ENCODE results near the gene BORCS5. TPM values are rescaled to one million over a fixed set of nuclear protein-coding genes. Genes with fewer than 3 reads are reported as not detected.

BORCS5 gene
- total RNA-seq, 1 experiment from 2014 or later: 25.7 TPM

DNA sequence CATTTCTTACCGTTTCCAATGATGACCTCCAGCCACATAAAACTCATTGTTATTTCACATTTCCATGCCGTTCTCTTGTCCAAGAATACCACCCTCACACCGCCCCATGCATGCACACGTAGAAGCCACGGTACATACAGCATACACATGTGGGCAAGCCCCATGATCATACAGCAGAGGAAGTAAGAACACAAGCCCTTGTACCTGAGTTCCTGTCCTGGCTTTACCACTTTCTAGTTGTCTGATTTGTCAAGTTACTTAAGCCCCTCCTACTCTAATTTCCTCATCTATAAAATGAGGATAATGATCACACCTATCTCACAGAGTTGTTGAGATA, 145.9 kb downstream of the BORCS5 start:
- no peaks in the 10 kb centered on the region for H3K27me3 ChIP-seq (replicated peaks; ENCODE audit: control insufficient read depth, insufficient read depth, low read length)
- no peak for DNase-seq
- ChIA-PET CTCF (interaction anchor here (0.7 to 1.0 kb wide), 2 partner anchors 125 to 196 kb away, joined by 4 to 11 read pairs; no protein-coding TSS in a partner anchor), POLR2A (no interaction called here)
- no peaks in the 10 kb centered on the region; the same call in 1 of the 2 replicates for H3K36me3 ChIP-seq (ENCODE audit: control insufficient read depth, insufficient read depth, low read length)
- H3K4me3 ChIP-seq (ENCODE audit: low read depth, low read length): no peak overlapping the region
- H3K36me3 Mint-ChIP-seq (ENCODE audit: insufficient read depth, unreplicated experiment): peaks cover 44% of the 10 kb centered on the region
- BruUV-seq (replicated peaks): no TSS peak
- TF ChIP-seq, protein P1, sequence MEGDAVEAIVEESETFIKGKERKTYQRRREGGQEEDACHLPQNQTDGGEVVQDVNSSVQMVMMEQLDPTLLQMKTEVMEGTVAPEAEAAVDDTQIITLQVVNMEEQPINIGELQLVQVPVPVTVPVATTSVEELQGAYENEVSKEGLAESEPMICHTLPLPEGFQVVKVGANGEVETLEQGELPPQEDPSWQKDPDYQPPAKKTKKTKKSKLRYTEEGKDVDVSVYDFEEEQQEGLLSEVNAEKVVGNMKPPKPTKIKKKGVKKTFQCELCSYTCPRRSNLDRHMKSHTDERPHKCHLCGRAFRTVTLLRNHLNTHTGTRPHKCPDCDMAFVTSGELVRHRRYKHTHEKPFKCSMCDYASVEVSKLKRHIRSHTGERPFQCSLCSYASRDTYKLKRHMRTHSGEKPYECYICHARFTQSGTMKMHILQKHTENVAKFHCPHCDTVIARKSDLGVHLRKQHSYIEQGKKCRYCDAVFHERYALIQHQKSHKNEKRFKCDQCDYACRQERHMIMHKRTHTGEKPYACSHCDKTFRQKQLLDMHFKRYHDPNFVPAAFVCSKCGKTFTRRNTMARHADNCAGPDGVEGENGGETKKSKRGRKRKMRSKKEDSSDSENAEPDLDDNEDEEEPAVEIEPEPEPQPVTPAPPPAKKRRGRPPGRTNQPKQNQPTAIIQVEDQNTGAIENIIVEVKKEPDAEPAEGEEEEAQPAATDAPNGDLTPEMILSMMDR (IDR thresholded peaks at IDR 0.05; ENCODE audit: insufficient read depth in 1 of 2, low read depth in 1 of 2, low read length in 1 of 2, severe bottlenecking in 1 of 2, unreplicated experiment in 1 of 2): no peak
- no peaks in the 10 kb centered on the region for H3K27me3 Mint-ChIP-seq (ENCODE audit: insufficient read depth, unreplicated experiment)
- intact Hi-C loops (cut with micrococcal nuclease; ENCODE audit: unreplicated experiment): loop anchor here (1.0 to 10.0 kb wide), 2 partner anchors 126 to 152 kb away; no protein-coding TSS in a partner anchor
- H3K4me1 ChIP-seq: peaks cover 36% of the 10 kb centered on the region
- H3K4me1 Mint-ChIP-seq (ENCODE audit: low read depth, unreplicated experiment): peaks cover 36% of the 10 kb centered on the region
- no peaks in the 10 kb centered on the region for H3K9me3 Mint-ChIP-seq (ENCODE audit: unreplicated experiment)
- H3K27ac Mint-ChIP-seq (ENCODE audit: unreplicated experiment): peak overlapping the region; percentile 68
- 0 out of 2 replicates have a peak, but pooled peaks cover 4% of the 10 kb centered on the region for H3K9me3 ChIP-seq
- no peak overlapping the region for H3K4me3 Mint-ChIP-seq (ENCODE audit: unreplicated experiment)

DNA sequence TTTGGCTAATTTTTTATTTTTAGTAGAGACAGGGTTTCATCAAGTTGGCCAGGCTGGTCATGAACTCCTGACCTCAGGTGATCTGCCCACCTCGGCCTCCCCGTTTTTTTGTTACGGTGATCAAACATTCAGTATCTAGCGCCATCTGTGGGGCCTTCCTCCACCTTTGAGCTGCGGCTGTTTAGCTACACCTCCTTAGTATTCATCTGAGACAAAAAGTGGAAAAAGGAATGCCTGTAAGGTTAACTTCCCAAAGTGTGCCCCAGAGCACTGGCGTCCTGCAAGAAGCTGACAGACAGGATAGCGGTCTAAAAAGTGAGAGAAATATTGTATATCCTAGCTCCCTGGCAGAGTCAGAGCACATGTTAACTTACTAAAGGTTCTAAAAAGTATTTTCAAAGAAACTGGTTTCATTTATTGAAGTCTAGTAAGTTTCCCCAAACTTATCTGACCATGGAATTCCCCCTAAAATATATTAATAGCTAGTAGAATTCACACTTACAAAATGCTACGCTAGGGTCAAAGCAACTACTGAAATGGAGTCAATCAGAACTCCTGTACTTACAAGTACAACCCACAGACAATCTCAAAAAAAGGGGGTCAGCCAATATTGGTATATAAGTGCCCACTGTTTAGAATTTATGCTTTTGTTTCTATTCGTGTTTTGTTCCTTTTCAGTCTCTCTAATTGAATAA, 146.7 kb downstream of the BORCS5 start:
- no peak overlapping the region for H3K4me3 Mint-ChIP-seq (ENCODE audit: unreplicated experiment)
- H3K9me3 ChIP-seq: 0 out of 2 replicates have a peak, but pooled peaks cover 4% of the 10 kb centered on the region
- H3K36me3 ChIP-seq (ENCODE audit: control insufficient read depth, insufficient read depth, low read length): no peaks in the 10 kb centered on the region; the same call in 1 of the 2 replicates
- peaks cover 39% of the 10 kb centered on the region for H3K4me1 Mint-ChIP-seq (ENCODE audit: low read depth, unreplicated experiment)
- H3K9me3 Mint-ChIP-seq (ENCODE audit: unreplicated experiment): no peaks in the 10 kb centered on the region
- ChIA-PET CTCF (interaction anchor here (0.7 to 1.0 kb wide), 5 partner anchors 68 to 195 kb away, joined by 3 to 11 read pairs (median 4); no protein-coding TSS in a partner anchor), POLR2A (no interaction called here)
- H3K4me1 ChIP-seq: peaks cover 37% of the 10 kb centered on the region
- no peak overlapping the region for H3K27ac Mint-ChIP-seq (ENCODE audit: unreplicated experiment)
- no peaks in the 10 kb centered on the region for H3K27me3 ChIP-seq (replicated peaks; ENCODE audit: control insufficient read depth, insufficient read depth, low read length)
- no peaks in the 10 kb centered on the region for H3K27me3 Mint-ChIP-seq (ENCODE audit: insufficient read depth, unreplicated experiment)
- intact Hi-C loops (cut with micrococcal nuclease; ENCODE audit: unreplicated experiment): loop anchor here (1.0 to 10.0 kb wide), 2 partner anchors 127 to 151 kb away; no protein-coding TSS in a partner anchor
- DNase-seq: peak in 1 of 2 experiments; percentile 31
- no peak overlapping the region for H3K4me3 ChIP-seq (ENCODE audit: low read depth, low read length)
- no TSS peak for BruUV-seq (replicated peaks)
- peaks cover 49% of the 10 kb centered on the region for H3K36me3 Mint-ChIP-seq (ENCODE audit: insufficient read depth, unreplicated experiment)
- TF ChIP-seq, protein P1 (IDR thresholded peaks at IDR 0.05; ENCODE audit: insufficient read depth in 1 of 2, low read depth in 1 of 2, low read length in 1 of 2, severe bottlenecking in 1 of 2, unreplicated experiment in 1 of 2): no peak

DNA sequence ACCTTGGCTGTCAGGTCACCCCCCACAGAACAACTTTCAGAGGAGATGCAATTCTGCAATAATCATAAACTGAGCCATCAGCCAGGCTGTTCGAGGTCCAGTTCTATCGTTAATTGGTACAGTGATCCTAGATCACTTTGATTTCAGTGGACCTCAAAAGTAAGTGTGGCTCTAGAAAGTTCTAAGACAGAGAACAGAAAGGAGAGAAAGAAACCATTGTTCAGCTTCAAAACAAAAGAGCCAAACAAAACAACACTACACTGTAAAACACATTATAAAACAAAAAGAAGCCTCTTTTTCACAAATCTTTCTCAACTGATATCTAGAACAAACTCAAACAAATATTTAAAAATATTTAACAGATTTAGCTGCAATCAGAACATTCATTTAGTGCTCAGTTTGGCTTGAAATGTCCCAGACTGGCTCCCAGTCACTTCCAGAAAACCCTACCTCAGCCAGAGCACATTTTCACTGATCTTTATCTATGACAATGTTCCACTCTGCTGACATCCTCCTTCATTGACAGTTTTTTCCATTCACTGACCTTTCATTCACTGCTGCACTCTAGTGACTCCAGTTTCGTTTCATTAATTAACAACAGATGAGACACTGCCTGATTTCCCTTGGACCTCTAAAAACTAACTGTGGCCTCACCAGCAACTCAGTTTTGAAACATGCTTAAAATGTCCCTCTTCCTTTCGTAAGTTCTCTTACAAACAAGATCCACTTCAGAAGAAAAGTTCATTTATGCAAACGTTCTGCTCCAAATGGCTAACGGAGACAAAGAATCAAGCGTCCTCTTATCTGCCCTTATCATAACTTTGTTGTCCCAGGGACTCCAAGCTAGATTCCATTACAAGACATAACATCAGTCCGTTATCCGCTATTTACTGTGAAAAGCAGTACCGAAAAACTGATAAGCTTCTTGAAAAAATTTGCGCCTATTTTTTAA, 148.9 kb downstream of the BORCS5 start:
- H3K4me3 Mint-ChIP-seq (ENCODE audit: unreplicated experiment): peak overlapping the region; percentile 42
- no TSS peak for BruUV-seq (replicated peaks)

More for the DNA sequence above, 148.9 kb downstream of the BORCS5 start:
- no peaks in the 10 kb centered on the region for H3K27me3 ChIP-seq (replicated peaks; ENCODE audit: control insufficient read depth, insufficient read depth, low read length)
- intact Hi-C loops (cut with micrococcal nuclease; ENCODE audit: unreplicated experiment): loop anchor here (1.0 to 10.0 kb wide), 3 partner anchors 56 to 149 kb away; partner anchors contain the start of gene DUSP16
- TF ChIP-seq, protein P1 (IDR thresholded peaks at IDR 0.05; ENCODE audit: insufficient read depth in 1 of 2, low read depth in 1 of 2, low read length in 1 of 2, severe bottlenecking in 1 of 2, unreplicated experiment in 1 of 2): no peak
- DNase-seq: peak in 1 of 2 experiments; percentile 36
- H3K9me3 Mint-ChIP-seq (ENCODE audit: unreplicated experiment): no peaks in the 10 kb centered on the region
- peaks cover 37% of the 10 kb centered on the region for H3K4me1 ChIP-seq
- H3K36me3 Mint-ChIP-seq (ENCODE audit: insufficient read depth, unreplicated experiment): peaks cover 40% of the 10 kb centered on the region
- POLR2A ChIA-PET: interaction anchor here (0.5 to 0.6 kb wide), 2 partner anchors 14 to 17 kb away, joined by 3 to 4 read pairs; no protein-coding TSS in a partner anchor
- no peaks in the 10 kb centered on the region for H3K27me3 Mint-ChIP-seq (ENCODE audit: insufficient read depth, unreplicated experiment)
- no peak overlapping the region for H3K4me3 ChIP-seq (ENCODE audit: low read depth, low read length)
- H3K4me1 Mint-ChIP-seq (ENCODE audit: low read depth, unreplicated experiment): peaks cover 40% of the 10 kb centered on the region
- H3K9me3 ChIP-seq: 0 out of 2 replicates have a peak, but pooled peaks cover 4% of the 10 kb centered on the region
- peak overlapping the region; percentile 19 for H3K27ac Mint-ChIP-seq (ENCODE audit: unreplicated experiment)
- CTCF ChIA-PET: interaction anchor here (0.6 kb wide), 2 partner anchors 116 kb away, joined by 4 read pairs; no protein-coding TSS in a partner anchor
- H3K36me3 ChIP-seq (ENCODE audit: control insufficient read depth, insufficient read depth, low read length): no peaks in the 10 kb centered on the region; the same call in 1 of the 2 replicates

Data from Caco-2 (cell line).